CD14-positive monocyte (primary cell): ENCODE data around the gene MKLN1. TPM values are rescaled to one million over a fixed set of nuclear protein-coding genes. Genes with fewer than 3 reads are reported as not detected.

Experiments used
- DNase-seq, 3 donors: peaks; one replicate each; pipeline ENCODE4 v3.0.0-alpha.2; 2011 to 2022
- H2AFZ ChIP-seq: 2 replicates; pipeline ENCODE4 v1.6.0; 2012; ENCODE audit warnings: mild to moderate bottlenecking, low read depth, low read length, inconsistent platforms; ENCODE audit not compliant: insufficient read depth, poor library complexity, severe bottlenecking
- H3K27ac ChIP-seq, 2 donors: 1 replicate in 1 of 2; 2 replicates in 1 of 2; pipeline ENCODE4 v1.5.1; 2012 to 2013; ENCODE audit warnings: low read length in 2 of 2, control low read depth in 1 of 2, inconsistent platforms in 1 of 2, low read depth in 1 of 2, mild to moderate bottlenecking in 1 of 2
- H3K27me3 ChIP-seq, 2 donors: one replicate each; pipeline versions ENCODE4 v1.6.0 to v1.6.1; 2011 to 2013; ENCODE audit warnings: low read length in 2 of 2; ENCODE audit not compliant: control insufficient read depth in 2 of 2, insufficient read depth in 2 of 2
- H3K36me3 ChIP-seq, 2 donors: replicated peaks in 1 of 2; 1 replicate in 1 of 2; 2 replicates in 1 of 2; pipeline versions ENCODE4 v1.5.1 to v1.6.1; 2012 to 2013; ENCODE audit warnings: low read length in 2 of 2, control low read depth in 1 of 2, inconsistent platforms in 1 of 2, mild to moderate bottlenecking in 1 of 2; ENCODE audit not compliant: insufficient read depth in 2 of 2, control insufficient read depth in 1 of 2
- H3K4me1 ChIP-seq, 2 donors: 1 replicate in 1 of 2; 2 replicates in 1 of 2; pipeline versions ENCODE4 v1.5.1 to v1.6.1; 2012 to 2013; ENCODE audit warnings: low read length in 2 of 2, control low read depth in 1 of 2, inconsistent platforms in 1 of 2, mild to moderate bottlenecking in 1 of 2, moderate library complexity in 1 of 2; ENCODE audit not compliant: insufficient read depth in 2 of 2, control insufficient read depth in 1 of 2
- H3K4me2 ChIP-seq: replicated peaks from 2 replicates; pipeline ENCODE3; 2012; ENCODE audit warnings: low read length, moderate library complexity, mild to moderate bottlenecking; ENCODE audit not compliant: poor library complexity, severe bottlenecking; ENCODE audit errors: extremely low read depth
- H3K4me3 ChIP-seq, 3 experiments: fragments of 200-600 bp in 1 of 3; sonication (generic) in 1 of 3; replicated peaks in 1 of 3; 1 replicate in 2 of 3; 2 replicates in 1 of 3; pipeline ENCODE4 v1.5.1; 2011 to 2013; ENCODE audit warnings: low read length in 3 of 3, mild to moderate bottlenecking in 3 of 3, control low read depth in 2 of 3, low read depth in 2 of 3, inconsistent platforms in 1 of 3, moderate library complexity in 1 of 3
- H3K79me2 ChIP-seq: 2 replicates; pipeline ENCODE4 v1.6.0; 2012; ENCODE audit warnings: mild to moderate bottlenecking, control low read depth, inconsistent platforms, low read length, moderate library complexity; ENCODE audit not compliant: insufficient read depth
- H3K9ac ChIP-seq: 2 replicates; pipeline ENCODE4 v1.6.0; 2017; ENCODE audit warnings: low read length, mild to moderate bottlenecking; ENCODE audit not compliant: insufficient read depth, poor library complexity, severe bottlenecking
- H3K9me3 ChIP-seq, 2 donors: replicated peaks in 1 of 2; 1 replicate in 1 of 2; 2 replicates in 1 of 2; pipeline versions ENCODE4 v1.5.1 to v1.6.1; 2012 to 2013; ENCODE audit warnings: low read length in 2 of 2, control low read depth in 1 of 2; ENCODE audit not compliant: control insufficient read depth in 1 of 2, insufficient read depth in 1 of 2
- H4K20me1 ChIP-seq: 2 replicates; pipeline ENCODE4 v1.6.0; 2012; ENCODE audit warnings: mild to moderate bottlenecking, low read length, control low read depth, moderate library complexity; ENCODE audit not compliant: insufficient read depth
- H3K27ac Mint-ChIP-seq, 7 donors: one replicate each; pipeline ENCODE4 v1.8.0; 2020; ENCODE audit warnings: mild to moderate bottlenecking in 7 of 7, mixed read lengths in 7 of 7, moderate library complexity in 6 of 7, inconsistent platforms in 2 of 7
- H3K27me3 Mint-ChIP-seq, 3 donors: one replicate each; pipeline ENCODE4 v1.8.0; 2021 to 2022; ENCODE audit warnings: low read depth in 3 of 3, mild to moderate bottlenecking in 3 of 3, mixed read lengths in 3 of 3, moderate library complexity in 3 of 3, inconsistent platforms in 1 of 3
- H3K36me3 Mint-ChIP-seq, 2 donors: one replicate each; pipeline ENCODE4 v1.8.0; 2020; ENCODE audit warnings: mixed read lengths in 2 of 2, inconsistent platforms in 1 of 2, mild to moderate bottlenecking in 1 of 2
- H3K4me1 Mint-ChIP-seq: one replicate; pipeline ENCODE4 v1.8.0; 2020; ENCODE audit warnings: mild to moderate bottlenecking, mixed read lengths
- H3K4me3 Mint-ChIP-seq, 2 donors: one replicate each; pipeline ENCODE4 v1.8.0; 2020; ENCODE audit warnings: mild to moderate bottlenecking in 2 of 2, mixed read lengths in 2 of 2, moderate library complexity in 1 of 2
- H3K9me3 Mint-ChIP-seq, 7 donors: one replicate each; pipeline ENCODE4 v1.8.0; 2020 to 2022; ENCODE audit warnings: mixed read lengths in 7 of 7, mild to moderate bottlenecking in 6 of 7, moderate library complexity in 6 of 7, inconsistent platforms in 2 of 7
- CTCF ChIP-seq: fragments of 200-600 bp; IDR thresholded peaks from one replicate; pipeline ENCODE4 v1.8.0; 2022; ENCODE audit warnings: antibody characterized with exemption, mild to moderate bottlenecking
- WGBS: methylation state at CpG from one replicate; pipeline ENCODE4 v1.1.5; 2013; ENCODE audit warnings: missing lambda C conversion rate; ENCODE audit not compliant: insufficient coverage; 5-methylcytosine and 5-hydroxymethylcytosine counted together
- intact Hi-C, 2 donors: fragments of 100-400 bp; cut with micrococcal nuclease; formaldehyde crosslinking; loops; one replicate each; pipeline versions ENCODE4 v1.15.0 to v1.15.1; 2023
- polyA plus RNA-seq, 3 donors: library from polyadenylated mRNA; depleted of rRNA in 1 of 3; unstranded in 2 of 3; stranded (reverse) in 1 of 3; fragments of 300-500 nt in 2 of 3; fragments of >200 nt in 1 of 3; fragmentation: Illumina TruSeq in 2 of 3; gene quantifications; 1 replicate in 2 of 3; 2 replicates in 1 of 3; pipeline ENCODE4 v1.2.3, GENCODE V29; 2012 to 2021

Gene MKLN1
- polyA plus RNA-seq, 3 donors = 12.2 to 18.5 (median 17.2) TPM

- Histone ChIP-seq H3K9me3 (no peaks in the 10 kb centered on the region), H3K27me3 (no peaks in the 10 kb centered on the region), H3K36me3 (peaks cover 3 to 40% of the 10 kb centered on the region in 2 donors), H4K20me1 (peaks cover 53% of the 10 kb centered on the region), H3K79me2 (peaks cover 15% of the 10 kb centered on the region), H2AFZ (no peak overlapping the region), H3K4me2 (no peak overlapping the region), H3K9ac (no peak overlapping the region), H3K27ac (no peak overlapping the region), H3K4me1 (no peaks in the 10 kb centered on the region), H3K4me3 (no peak overlapping the region)
- Mint-ChIP-seq H3K36me3 (peaks cover 19 to 22% of the 10 kb centered on the region in 2 donors), H3K4me3 (no peak overlapping the region), H3K27ac (no peak overlapping the region), H3K9me3 (peaks cover 0 to 3% (median 0%) of the 10 kb centered on the region in 7 donors), H3K4me1 (peaks cover 5% of the 10 kb centered on the region), H3K27me3 (no peaks in the 10 kb centered on the region)
- WGBS = no CpG with 5 or more reads among the region's 1 CpG
- no peak for TF ChIP-seq CTCF
- intact Hi-C loops = no loop called here
- no peak for DNase-seq
Measured at GRCh38 chr7:131390275-131390674, 62.6 kb downstream of the MKLN1 start.

- Histone ChIP-seq H3K27me3 (no peaks in the 10 kb centered on the region), H3K36me3 (peaks cover 3 to 40% of the 10 kb centered on the region in 2 donors), H3K9ac (no peak overlapping the region), H4K20me1 (peaks cover 50% of the 10 kb centered on the region), H3K4me2 (no peak overlapping the region), H3K27ac (no peak overlapping the region), H2AFZ (no peak overlapping the region), H3K9me3 (no peaks in the 10 kb centered on the region), H3K4me1 (no peaks in the 10 kb centered on the region), H3K79me2 (peaks cover 15% of the 10 kb centered on the region), H3K4me3 (no peak overlapping the region)
- no peak for TF ChIP-seq CTCF
- H3K4me3 Mint-ChIP-seq = no peak overlapping the region
- DNase-seq = no peak
- intact Hi-C loops = no loop called here
- H3K36me3 Mint-ChIP-seq = peaks cover 16 to 22% of the 10 kb centered on the region in 2 donors
- peaks cover 0 to 3% (median 0%) of the 10 kb centered on the region in 7 donors for H3K9me3 Mint-ChIP-seq
- WGBS = no CpG with 5 or more reads among the region's 2 CpGs
- H3K27ac Mint-ChIP-seq = no peak overlapping the region
- no peaks in the 10 kb centered on the region for H3K27me3 Mint-ChIP-seq
- peaks cover 5% of the 10 kb centered on the region for H3K4me1 Mint-ChIP-seq
Measured at GRCh38 chr7:131391145-131391544, 63.5 kb downstream of the MKLN1 start.
